ENCODE measurements around the gene TPP1. TPM values are rescaled to one million over a fixed set of nuclear protein-coding genes. Genes with fewer than 3 reads are reported as not detected.
A peak's percentile ranks its signal among the peaks of the same experiment; 100 is the strongest.

The TPP1 gene
- total RNA-seq, 1 donor from 2014 or later = 133 TPM

DNA sequence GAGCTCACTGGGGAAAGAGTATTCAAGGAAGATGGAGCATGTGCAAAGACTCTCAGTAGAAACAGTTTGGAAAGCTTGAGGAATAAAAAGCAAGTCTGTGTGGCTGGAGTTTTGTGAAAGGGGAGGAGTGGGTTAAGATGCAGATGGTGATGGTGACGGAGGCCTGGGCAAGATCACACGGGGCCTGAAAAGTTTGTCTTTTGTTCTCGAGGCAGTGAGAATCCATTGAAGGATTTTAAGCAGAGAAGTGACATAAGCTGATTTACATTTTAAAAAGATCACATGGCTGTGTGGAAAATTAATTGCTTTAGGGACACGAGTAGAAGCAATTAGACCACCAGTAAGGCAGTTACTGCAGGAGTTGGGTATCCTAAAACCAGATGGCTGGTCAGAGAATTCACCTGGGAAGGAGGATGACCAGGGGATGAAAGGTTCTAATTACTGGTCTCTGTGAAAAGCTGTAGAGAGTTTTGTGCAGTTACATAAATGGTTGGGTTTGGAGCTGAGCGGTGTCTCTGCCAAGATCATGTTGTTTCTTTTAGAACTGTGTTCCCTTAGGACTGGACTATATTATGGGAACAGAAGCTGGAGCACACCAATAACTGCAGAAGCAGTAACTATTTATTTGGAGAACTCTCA is 22.9 kb downstream of the TPP1 start:
- DNase-seq (ENCODE audit: low spot score) = no peak

DNA sequence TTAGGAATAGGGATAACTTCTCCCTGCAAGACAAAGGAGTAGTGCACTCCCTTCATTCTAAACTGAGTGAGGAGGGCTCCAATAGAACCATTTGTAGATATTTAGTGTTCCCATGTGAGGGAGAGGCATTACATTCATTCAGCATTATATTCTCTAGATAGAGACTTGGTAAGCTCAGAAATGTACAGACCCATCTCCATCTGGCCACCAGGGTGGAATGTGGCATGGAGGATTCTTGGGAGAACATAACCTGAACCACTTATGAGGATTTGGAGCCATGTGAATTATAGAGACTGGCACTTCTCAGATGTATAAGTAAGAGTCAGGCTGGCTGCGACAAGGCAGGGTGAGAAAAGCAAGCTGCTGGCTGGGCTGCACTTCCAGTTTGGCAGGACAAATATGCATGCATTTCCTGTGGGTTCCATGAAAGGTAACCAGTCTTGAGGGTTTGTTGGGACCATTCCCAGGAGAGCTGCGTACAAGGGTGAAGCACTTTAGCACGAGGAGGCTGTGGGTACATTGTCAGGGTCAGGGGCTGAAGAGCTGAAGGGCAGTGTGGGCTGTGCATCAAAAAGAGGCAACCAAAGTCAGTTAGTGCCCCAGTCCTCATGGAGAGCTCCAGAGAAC is 25.0 kb downstream of the TPP1 start:
- DNase-seq (ENCODE audit: low spot score) = no peak

DNA sequence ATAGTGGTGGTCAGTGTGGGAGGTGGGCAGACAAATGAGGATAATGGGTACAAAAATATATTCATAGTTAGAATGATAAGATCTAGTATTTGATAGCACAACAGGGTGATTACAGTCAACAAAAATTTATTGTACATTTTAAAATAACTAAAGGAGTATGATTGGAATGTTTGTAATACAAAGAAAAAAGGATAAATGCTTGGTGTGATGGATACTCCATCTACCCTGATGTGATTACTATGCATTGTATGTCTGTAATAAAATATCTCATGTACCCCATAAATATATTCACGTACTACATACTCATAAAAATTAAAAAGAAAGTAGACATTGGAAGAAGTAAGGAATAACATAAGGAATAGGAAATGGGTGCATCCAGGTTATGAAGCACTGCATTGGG is 31.2 kb downstream of the TPP1 start:
- no peak for DNase-seq (ENCODE audit: low spot score)

DNA sequence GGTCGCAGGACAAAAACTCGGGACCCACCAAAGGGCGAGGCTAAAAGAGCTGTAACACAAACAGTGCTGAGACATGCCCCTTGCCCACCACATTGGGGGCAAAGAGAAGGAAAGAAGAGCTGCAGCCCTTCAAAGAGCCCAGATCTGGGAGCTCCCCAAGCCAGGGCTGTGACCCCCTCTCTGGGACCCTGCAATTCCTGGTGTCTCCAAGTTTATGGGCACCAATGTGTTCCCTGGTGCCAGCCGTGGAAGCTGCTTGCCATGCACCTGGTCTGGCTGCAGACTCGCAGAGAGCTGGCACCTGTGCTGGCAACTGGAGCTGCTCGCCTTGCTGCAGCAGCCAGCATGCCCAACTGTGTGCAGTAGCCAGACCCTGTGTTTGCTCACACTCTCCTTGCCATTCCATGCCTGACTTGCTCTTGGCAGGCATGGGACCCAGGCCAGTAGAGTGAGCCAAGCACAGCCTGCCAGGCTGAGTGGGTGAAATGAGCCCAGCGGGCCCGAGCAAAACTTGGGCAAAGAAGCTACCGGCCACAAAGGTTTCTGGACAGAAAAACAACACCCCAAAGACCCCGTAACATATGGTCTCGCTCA is 31.8 kb downstream of the TPP1 start:
- no peak for DNase-seq (ENCODE audit: low spot score)

DNA sequence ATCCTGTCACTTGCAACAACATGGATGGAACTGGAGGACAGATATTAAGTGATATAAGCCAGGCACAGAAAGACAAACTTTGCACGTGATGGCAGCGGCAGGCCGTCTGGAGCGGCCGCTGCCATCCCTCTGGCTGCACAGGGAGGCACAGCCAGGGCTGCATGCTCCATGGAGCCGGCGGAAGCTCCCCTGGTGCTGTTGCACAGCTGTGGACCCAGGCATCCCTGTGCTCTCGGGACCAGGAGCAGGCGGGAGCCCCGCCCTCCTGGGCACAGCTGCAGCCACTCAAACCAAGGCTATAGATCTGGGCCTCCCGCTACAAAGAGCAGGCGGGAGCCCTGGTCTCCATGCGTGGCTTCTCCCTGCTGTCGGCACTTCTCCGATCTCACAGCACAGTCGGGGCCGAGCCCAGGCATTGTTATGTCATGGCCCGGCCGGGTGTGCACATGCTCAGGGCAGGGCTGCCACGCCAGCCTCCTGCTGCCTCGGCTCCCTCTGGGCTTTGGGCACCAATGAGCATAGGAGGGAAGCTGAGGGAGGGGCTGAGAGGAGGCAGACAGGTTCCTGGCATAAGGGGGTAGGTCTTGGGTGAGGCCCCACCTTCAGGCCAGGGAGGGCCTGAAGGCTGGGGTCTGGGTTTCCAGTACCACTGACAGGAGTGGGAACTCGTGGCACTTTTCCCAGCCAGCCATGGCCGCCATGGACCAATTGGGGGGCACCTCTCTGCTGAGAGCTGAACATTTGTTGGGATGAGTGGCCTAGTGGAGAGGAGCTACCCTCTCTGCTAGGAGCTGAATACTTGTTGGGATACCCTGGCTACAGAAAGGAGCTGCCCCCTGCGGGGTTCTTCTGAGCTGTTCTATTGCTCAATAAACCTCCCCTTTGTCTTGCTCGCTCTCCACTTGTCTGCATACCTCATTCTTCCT is 32.5 kb downstream of the TPP1 start:
- no peak for DNase-seq (ENCODE audit: low spot score)

DNA sequence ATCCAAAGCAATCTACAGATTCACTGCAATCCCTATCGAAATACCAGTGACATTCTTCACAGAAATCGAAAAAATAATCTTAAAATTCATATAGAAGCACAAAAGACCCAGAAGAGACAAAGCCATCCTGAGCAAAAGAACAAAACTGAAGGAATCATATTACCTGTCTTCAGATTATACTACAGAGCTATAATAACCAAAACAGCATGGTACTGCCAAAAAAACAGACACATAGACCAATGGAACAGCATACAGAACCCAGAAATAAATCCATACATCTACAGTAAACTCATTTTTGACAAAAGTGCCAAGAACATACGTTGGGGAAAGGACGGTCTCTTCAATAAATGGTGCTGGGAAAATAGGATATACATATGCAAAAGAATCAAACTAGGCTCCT is 34.7 kb downstream of the TPP1 start:
- no peak for DNase-seq (ENCODE audit: low spot score)

DNA sequence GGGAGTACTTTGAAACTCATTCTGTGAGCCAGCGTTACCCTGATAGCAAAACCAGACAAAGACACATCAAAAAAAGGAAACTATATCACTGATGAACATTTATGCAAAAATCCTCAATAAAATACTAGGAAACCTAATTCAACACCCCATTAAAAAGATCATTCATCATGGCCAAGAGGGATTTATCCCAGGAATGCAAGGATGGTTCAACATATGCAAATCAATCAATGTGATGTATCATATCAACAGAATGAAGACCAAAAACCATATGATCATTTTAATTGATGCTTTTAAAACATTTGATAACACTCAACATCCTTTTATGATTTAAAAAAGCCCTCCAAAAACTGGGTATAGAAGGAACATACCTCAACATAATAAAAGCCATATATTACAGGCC is 35.6 kb downstream of the TPP1 start:
- no peak for DNase-seq (ENCODE audit: low spot score)

DNA sequence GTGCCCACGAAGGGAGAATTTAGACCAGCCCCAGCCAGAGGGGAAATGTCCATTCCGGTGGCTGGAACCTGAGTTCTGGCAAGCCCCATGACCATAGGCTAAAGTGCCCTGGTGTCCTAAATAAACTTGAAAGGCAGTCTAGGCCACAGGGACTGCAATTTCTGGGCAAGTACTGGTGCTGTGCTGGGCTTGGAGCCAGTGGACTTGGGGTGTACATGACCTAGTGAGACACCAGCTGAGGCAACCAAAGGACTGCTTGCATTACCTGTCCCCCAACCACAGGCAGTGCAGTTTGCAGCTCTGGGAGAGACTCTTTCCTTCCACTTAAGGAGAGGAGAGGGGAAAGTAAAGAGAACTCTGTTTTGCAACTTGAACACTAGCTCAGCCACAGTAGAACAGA is 39.5 kb downstream of the TPP1 start:
- DNase-seq (ENCODE audit: low spot score) = no peak

DNA sequence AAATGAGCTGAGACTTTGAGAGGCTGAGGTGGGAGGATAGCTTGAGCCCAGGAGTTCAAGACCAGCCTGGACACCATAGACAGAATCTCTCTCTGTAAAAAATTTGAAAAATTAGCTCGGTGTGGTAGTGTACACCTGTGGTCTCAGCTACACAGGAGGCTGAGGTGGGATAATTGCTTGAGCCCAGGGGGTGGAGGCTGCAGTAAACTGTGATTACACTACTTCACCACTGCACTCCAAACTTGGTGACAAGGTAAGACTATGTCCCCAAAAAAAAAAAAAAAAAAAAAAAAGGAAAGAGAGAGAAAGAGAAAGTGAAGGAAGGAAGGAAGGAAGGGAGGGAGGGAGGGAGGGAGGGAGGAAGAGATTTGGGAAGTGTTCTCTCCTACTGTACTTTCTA is 41.1 kb downstream of the TPP1 start:
- DNase-seq (ENCODE audit: low spot score) = no peak

DNA sequence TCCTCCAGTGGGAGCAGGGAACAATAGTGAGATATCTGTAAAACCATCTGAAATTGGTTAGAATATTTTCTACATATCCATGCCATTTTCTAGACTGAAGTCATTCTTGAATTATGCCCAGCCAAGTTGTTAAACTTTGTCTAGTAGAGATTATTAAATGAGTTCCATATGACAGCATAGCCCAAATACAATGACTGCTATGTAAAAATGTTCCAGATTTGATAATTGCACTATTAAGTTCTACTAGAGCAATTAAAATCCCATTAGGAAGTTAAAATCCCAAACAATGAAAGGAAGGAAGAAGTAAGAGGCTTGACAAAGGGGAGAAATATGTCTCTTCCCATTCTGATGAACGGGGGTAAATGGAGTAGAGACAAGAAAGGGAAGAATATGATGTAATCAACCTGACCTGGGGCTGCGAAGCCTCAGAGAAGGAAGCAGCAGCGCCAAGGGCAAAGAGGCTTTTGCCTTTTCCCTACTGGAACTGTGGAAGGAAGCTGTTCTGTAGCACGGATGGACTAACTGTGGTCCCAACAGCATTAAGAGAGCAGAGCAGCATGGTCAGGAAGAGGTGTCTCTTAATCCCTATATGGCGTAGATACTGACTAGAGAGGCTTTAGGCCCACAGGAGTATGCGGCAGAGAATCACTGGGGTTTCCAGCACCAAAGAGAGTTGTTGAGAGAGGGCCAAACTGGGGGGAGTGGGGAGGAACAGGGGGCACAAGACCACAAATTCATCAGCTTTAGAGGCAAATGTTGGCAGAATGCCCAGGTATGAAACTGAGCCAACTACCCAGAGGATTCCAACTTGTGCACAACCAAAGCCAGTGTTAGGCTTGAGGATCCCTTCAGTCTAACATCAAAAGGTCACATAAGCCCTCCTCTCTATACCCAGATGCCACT is 42.5 kb downstream of the TPP1 start:
- DNase-seq (ENCODE audit: low spot score) = no peak

DNA sequence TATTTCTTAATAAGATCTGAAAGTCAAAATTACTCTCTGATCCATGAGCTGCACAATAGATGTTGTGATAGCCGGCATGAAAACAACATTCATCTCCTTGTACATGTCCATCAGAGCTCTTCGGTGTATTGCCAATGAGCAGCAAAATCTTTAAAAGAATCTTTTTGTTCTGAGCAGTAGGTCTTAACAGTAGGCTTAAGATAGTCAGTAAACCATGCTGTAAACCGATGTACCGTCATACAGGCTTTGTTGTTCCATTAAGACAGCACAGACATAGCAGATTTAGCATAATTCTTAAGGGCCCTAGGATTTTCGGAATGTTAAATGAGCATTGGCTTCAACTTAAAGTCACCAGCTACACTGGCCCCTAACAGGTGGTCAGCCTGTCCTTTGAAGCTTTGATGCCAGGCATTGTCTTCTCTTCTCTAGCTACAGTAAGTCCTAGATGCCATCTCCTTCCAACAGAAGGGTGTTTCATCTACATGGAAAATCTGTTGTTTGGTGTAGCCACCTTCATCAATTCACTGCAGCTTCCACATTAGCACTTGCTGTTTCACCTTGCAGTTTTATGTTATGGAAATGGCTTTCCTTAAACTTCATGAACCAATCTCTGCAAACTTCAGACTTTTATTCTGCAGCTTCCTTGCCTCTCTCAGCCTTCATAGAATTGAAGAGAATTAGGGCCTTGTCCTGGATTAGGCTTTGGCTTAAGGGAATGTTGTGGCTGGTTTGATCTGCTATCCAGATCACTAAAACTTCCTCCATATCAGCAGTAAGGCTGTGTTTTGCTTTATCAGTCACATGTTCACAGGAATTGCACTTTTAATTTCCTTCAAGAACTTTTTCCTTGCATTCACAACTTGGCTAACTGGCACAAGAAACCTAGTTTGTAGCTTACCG is 44.2 kb downstream of the TPP1 start:
- DNase-seq (ENCODE audit: low spot score) = no peak

DNA sequence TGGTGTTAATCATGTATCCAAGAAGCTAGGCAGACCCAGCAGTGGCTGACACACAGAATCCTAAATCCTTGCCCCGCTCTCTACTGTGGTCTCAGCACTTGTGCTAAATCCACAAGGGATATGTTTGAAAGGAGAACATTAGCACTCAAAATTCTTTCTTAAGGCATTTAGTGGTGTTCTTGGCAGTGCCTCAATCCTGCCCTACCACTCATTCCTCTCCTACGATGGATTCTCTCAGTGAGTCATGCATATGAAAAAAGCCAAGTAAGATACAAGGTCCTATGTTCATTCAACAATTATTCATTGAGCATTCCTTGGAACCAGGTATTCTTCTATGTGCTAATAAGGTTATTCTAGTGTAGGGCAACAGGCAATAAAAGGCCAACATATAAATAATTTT is 47.0 kb downstream of the TPP1 start:
- DNase-seq (ENCODE audit: low spot score) = no peak

DNA sequence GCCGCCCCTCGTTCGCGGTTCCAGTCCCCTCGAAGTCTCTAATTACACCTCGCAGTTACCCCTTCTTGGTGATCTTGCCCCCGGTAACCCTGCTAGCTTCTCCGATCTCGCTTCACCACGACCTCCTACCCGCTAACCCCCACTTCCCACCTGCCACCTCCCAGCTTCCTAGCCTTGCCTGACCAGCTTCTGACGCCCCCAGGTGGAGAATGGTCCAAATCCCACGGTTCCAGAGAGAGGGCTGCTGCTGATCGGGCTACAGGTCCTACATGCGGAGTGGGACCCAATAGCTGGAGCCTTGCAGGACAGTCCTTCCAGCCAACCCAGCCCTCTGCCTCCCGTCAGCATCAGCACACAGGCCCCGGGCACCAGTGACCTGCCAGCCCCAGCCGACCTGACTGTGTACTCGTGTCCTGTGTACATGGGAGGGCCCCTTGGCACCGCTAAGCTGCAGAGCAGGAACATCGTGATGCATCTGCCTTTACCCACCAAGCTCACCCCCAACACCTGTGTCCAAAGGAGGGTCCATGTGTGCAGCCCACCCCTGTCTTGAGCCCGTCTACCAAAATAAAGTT is 47.7 kb downstream of the TPP1 start:
- no peak for DNase-seq (ENCODE audit: low spot score)

DNA sequence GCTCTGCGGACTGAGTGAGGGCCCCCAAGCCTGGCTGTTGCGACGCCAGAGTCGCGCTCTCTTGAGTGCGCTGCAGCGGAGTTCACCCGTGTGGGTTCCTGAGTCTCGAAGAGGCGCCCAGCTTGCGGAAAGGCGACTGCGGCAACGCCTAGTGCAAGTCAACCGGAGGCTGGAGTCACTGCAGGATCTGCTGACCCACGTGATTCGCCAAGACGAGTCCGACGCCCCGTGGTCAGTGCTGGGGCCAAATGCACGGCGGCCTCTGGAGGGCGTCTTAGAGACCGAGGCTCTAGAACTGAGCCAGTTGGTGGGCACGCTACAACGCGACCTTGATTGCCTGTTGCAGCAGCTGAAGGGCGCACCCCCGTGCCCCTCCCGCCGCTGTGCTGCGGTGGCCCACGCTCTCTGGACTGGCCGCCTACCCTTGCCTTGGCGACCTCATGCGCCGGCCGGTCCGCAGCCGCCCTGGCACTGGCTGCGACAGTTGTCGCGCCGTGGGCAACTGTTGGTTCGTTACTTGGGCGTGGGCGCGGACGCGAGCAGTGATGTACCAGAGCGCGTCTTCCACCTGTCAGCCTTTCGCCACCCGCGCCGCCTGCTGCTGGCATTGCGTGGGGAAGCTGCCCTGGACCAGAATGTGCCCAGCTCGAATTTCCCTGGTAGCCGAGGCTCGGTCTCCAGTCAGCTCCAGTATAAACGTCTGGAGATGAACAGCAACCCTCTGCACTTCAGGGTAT is 48.4 kb downstream of the TPP1 start:
- no peak for DNase-seq (ENCODE audit: low spot score)

DNA sequence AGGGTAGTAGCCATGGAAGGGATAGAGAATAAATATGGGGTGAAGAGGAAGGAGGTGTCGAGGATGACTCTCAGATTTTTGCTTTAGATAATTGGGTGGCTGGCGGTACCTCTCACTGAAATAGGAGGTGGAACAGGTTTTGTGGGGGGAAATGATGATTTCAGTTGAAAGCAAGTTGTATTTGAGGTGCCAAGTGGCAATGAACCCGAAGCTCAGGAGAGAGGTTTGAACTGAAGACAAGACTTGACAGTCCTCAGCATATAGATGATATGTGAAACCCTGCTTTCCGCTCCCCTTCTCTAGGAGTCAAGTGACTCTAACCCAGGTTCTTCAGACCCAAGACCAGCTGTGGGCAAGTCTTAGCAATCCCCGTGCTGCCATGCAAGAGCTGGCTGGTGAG is 49.5 kb downstream of the TPP1 start:
- DNase-seq (ENCODE audit: low spot score) = no peak

DNA sequence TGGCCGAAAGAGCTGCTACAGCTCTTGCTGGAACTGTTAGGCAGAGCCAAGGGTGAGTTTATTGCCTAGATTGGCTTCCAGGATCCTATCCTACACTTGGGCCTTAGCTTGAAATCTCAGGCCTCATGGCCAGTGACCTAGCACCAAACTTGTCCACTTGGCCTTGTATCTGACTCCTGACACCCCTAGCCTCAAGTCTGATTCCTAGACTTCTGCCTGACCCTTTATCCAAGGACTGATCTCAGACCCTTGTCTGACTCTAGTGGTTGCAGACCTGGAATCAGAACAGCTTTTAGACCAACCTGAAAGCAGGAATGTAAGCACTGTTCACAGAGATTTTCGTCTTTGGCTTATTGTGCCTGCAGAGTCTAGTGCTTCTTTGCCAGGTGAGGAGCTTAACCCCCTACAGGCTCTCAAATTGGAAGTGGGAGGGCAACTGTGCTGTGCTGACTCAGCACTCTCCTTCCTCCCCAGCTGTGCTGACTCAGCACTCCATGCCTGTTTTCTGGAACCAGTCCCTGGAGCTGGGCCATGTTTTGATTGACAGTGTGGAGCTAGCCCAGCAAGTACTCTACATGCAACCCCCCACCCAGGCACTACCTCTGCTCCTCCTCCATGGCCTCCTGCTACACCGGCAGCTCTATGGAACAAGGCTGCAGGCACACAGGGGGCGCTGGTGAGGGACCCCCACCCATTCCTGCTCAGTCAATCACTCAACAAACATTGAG is 50.9 kb downstream of the TPP1 start:
- no peak for DNase-seq (ENCODE audit: low spot score)

DNA sequence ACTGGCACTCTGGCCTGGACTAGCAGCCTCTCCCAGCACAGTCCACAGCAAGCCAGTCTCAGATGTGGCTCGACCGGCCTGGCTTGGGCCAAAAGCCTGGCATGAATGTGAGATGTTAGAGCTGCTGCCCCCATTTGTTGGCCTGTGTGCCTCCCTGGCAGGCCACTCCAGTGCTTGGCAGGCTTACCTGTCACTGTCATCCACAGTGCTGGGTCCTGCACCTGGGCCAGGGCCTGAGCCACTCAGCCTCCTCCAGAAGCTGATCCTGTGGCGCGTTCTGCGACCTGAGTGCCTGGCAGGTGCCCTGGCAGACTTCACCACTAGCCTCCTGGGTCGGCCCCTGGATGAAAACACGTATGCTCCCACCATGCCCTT is 51.9 kb downstream of the TPP1 start:
- peak; percentile 74 for DNase-seq (ENCODE audit: low spot score)

DNA sequence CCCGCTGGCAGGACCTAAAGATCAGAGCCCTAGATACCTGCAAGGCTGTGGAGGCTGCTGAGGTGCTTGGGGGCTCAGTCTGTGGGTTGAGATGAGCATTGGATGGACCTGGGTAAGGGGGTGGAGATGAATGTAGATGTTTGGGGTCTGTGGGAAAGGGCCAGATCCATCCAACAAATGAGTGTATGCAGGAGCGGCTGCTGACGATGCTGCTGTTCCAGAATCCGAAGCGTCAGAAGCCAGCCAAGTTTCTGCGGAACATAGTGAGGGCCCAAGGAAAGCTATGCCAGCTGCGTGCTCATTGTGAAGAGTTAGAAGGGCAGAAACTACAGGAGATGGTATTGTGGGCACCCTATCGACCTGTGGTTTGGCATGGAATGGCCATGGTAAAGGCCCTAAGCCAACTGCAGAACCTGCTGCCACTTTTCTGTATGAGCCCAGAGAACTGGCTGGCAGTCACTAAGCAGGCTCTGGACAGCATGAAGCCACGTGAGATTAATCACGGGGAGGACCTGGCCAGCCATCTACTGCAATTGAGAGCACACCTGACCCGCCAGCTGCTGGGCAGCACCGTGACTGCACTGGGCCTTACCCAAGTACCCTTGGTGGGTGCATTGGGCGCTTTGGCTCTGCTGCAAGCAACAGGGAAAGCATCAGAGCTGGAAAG is 52.4 kb downstream of the TPP1 start:
- no peak for DNase-seq (ENCODE audit: low spot score)

Measured in mesenteric fat pad (tissue), 1 donor.